Naive thymus-derived CD4-positive, alpha-beta T cell (primary cell): ENCODE results near the gene RPL14. TPM values are rescaled to one million over a fixed set of nuclear protein-coding genes. Genes with fewer than 3 reads are reported as not detected.

Experiments
- ATAC-seq: fragments of 150-1000 bp; cut with Tn5 transposase; 2 replicates; pipeline ENCODE4 v1.10.0; 2021; ENCODE audit warnings: mild to moderate bottlenecking, moderate library complexity
- CTCF ChIA-PET: fragments of 350-600 bp; sonication (Branson Sonifier 250); formaldehyde crosslinking; loops from one replicate; lab custom pipeline; 2021; ENCODE audit warnings: antibody characterized with exemption; lab: Charles Lee
- POLR2A ChIA-PET: fragments of 350-600 bp; sonication (Branson Sonifier 250); formaldehyde crosslinking; loops from one replicate; lab custom pipeline; 2021; ENCODE audit warnings: antibody characterized with exemption, inconsistent platforms; lab: Charles Lee
- DNase-seq, 9 donors: peaks; one replicate each; pipeline versions ENCODE4 v3.0.0 to v3.0.0-alpha.2; 2020 to 2022; ENCODE audit warnings: mixed read lengths in 1 of 9
- H3K27ac ChIP-seq: one replicate; pipeline ENCODE4 v1.7.0; 2013; ENCODE audit warnings: mild to moderate bottlenecking, low read depth, low read length, moderate library complexity
- H3K27me3 ChIP-seq, 2 donors: one replicate each; pipeline ENCODE4 v1.7.0; 2013; ENCODE audit warnings: low read length in 2 of 2, mild to moderate bottlenecking in 2 of 2, moderate library complexity in 2 of 2; ENCODE audit not compliant: control insufficient read depth in 2 of 2, insufficient read depth in 2 of 2
- H3K36me3 ChIP-seq, 3 experiments: 1 replicate in 2 of 3; 2 replicates in 1 of 3; pipeline ENCODE4 v1.7.0; 2013; ENCODE audit warnings: low read length in 3 of 3, mild to moderate bottlenecking in 3 of 3, moderate library complexity in 1 of 3; ENCODE audit not compliant: insufficient read depth in 3 of 3, control insufficient read depth in 2 of 3
- H3K4me1 ChIP-seq, 2 donors: one replicate each; pipeline ENCODE4 v1.7.0; 2013; ENCODE audit warnings: low read length in 2 of 2, mild to moderate bottlenecking in 2 of 2, moderate library complexity in 1 of 2; ENCODE audit not compliant: control insufficient read depth in 2 of 2, insufficient read depth in 2 of 2
- H3K4me3 ChIP-seq: 2 replicates; pipeline ENCODE4 v1.7.0; 2013; ENCODE audit warnings: mild to moderate bottlenecking, low read length
- H3K9me3 ChIP-seq, 3 experiments: 1 replicate in 2 of 3; 2 replicates in 1 of 3; pipeline ENCODE4 v1.7.0; 2013; ENCODE audit warnings: low read length in 3 of 3; ENCODE audit not compliant: control insufficient read depth in 2 of 3
- H3K27ac Mint-ChIP-seq, 9 donors: one replicate each; pipeline ENCODE4 v1.8.0; 2020 to 2022; ENCODE audit warnings: mixed read lengths in 9 of 9, mild to moderate bottlenecking in 8 of 9, moderate library complexity in 5 of 9, inconsistent platforms in 2 of 9
- H3K27me3 Mint-ChIP-seq, 5 donors: one replicate each; pipeline ENCODE4 v1.8.0; 2021 to 2022; ENCODE audit warnings: mixed read lengths in 5 of 5, mild to moderate bottlenecking in 1 of 5
- H3K36me3 Mint-ChIP-seq, 5 donors: one replicate each; pipeline ENCODE4 v1.8.0; 2020 to 2022; ENCODE audit warnings: mixed read lengths in 5 of 5, mild to moderate bottlenecking in 3 of 5, inconsistent platforms in 1 of 5
- H3K4me1 Mint-ChIP-seq, 7 donors: one replicate each; pipeline ENCODE4 v1.8.0; 2020 to 2022; ENCODE audit warnings: mixed read lengths in 7 of 7, mild to moderate bottlenecking in 3 of 7, inconsistent platforms in 1 of 7
- H3K4me3 Mint-ChIP-seq, 10 donors: one replicate each; pipeline ENCODE4 v1.8.0; 2020 to 2022; ENCODE audit warnings: mild to moderate bottlenecking in 10 of 10, mixed read lengths in 10 of 10, moderate library complexity in 6 of 10, inconsistent platforms in 2 of 10
- H3K9me3 Mint-ChIP-seq, 11 donors: one replicate each; pipeline ENCODE4 v1.8.0; 2020 to 2022; ENCODE audit warnings: mixed read lengths in 11 of 11, mild to moderate bottlenecking in 4 of 11, inconsistent platforms in 1 of 11, moderate library complexity in 1 of 11
- intact Hi-C, 2 donors: fragments of 100-400 bp; cut with micrococcal nuclease; formaldehyde crosslinking; loops; one replicate each; pipeline ENCODE4 v1.15.1; 2023
- polyA plus RNA-seq, 2 donors: library from polyadenylated mRNA; unstranded; fragments of 300-500 nt; fragmentation: Illumina TruSeq; gene quantifications; one replicate each; pipeline ENCODE4 v1.2.3, GENCODE V29; 2021
- total RNA-seq, 6 experiments: library from RNA in 5 of 6; stranded (reverse) in 5 of 6; gene quantifications; 1 replicate in 5 of 6; 2 replicates in 1 of 6; pipeline ENCODE4 v1.2.3 and lab custom pipeline; 2021 to 2026

Gene RPL14
- total and polyA plus RNA-seq, 7 experiments from 2014 or later, result 1,689 to 3,746 (median 2,803) TPM

DNA sequence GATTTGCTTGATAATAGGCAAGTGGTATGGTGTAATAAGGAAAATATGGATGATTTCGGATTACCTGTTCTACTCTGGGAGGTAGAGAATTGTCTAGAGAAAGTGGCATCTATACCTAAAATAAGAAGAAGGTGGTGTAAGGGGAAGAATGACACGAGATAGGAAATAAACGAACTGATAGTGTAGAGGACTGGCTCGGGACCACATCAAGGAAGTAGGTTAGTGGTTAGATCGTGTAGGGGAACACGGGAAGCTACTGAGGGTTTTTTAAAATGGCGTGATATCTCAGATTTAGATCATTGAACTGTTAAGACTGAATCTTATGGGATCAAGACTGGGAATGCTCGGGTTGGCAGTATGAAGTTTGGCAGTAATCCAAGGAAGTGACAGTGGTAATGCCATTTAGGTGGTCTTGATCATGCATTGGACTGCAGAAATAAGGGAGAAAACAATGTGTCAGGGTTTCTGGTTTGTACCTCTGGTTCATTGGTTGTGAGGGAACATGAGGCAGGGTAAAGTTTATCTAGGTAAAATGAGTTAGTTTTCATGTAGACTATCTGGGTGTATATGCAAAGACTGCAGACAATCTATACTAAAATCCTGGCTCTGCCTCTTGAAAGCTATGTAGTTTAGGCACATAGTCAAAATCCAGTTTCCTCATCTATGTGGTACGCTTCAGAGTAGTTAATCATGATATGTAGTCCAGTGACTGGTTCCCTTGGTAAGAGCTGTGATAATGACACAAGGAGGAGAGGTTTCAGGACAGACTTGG, 7.4 kb downstream of the RPL14 start:
- Histone ChIP-seq H3K4me1 (peaks cover 13 to 20% of the 10 kb centered on the region in 2 donors), H3K27me3 (no peaks in the 10 kb centered on the region), H3K27ac (peak overlapping the region; percentile 43), H3K4me3 (no peak overlapping the region), H3K36me3 (peaks cover 0 to 39% (median 4%) of the 10 kb centered on the region in 3 experiments), H3K9me3 (no peaks in the 10 kb centered on the region)
- peak overlapping the region; percentile 6 to 67 (median 42) for H3K4me3 Mint-ChIP-seq
- peak; percentile 93 for ATAC-seq
- CTCF ChIA-PET, result no interaction called here
- intact Hi-C loops, result no loop called here
- POLR2A ChIA-PET, result interaction anchor here (0.6 to 2.3 kb wide), 9 partner anchors 9 to 1391 kb away, joined by 3 to 11 read pairs (median 3); partner anchors contain the start of gene ZNF619
- H3K9me3 Mint-ChIP-seq, result peaks cover 0 to 2% (median 0%) of the 10 kb centered on the region in 11 donors
- peaks cover 16 to 64% (median 40%) of the 10 kb centered on the region in 5 donors for H3K36me3 Mint-ChIP-seq
- peak in 7 of 9 donors; percentile 46 to 72 (median 65) for DNase-seq
- H3K27me3 Mint-ChIP-seq, result no peaks in the 10 kb centered on the region
- H3K27ac Mint-ChIP-seq, result peak overlapping the region; percentile 35 to 90 (median 80)
- H3K4me1 Mint-ChIP-seq, result peaks cover 13 to 42% (median 34%) of the 10 kb centered on the region in 7 donors

- Histone ChIP-seq H3K4me1 (peaks cover 13 to 20% of the 10 kb centered on the region in 2 donors), H3K9me3 (no peaks in the 10 kb centered on the region), H3K36me3 (peaks cover 0 to 34% (median 4%) of the 10 kb centered on the region in 3 experiments), H3K4me3 (no peak overlapping the region), H3K27ac (no peak overlapping the region), H3K27me3 (no peaks in the 10 kb centered on the region)
- Mint-ChIP-seq H3K27ac (peak overlapping the region in 8 of 9 donors; percentile 10 to 90 (median 76)), H3K4me3 (peak overlapping the region in 1 of 10 donors; percentile 1), H3K9me3 (peaks cover 0 to 2% (median 0%) of the 10 kb centered on the region in 11 donors), H3K4me1 (peaks cover 13 to 42% (median 34%) of the 10 kb centered on the region in 7 donors), H3K36me3 (peaks cover 16 to 64% (median 40%) of the 10 kb centered on the region in 5 donors), H3K27me3 (no peaks in the 10 kb centered on the region)
- no peak for ATAC-seq
- intact Hi-C loops, result no loop called here
- POLR2A ChIA-PET, result interaction anchor here (0.7 to 2.3 kb wide), 6 partner anchors 8 to 153 kb away, joined by 3 to 11 read pairs (median 4); partner anchors contain the start of gene ZNF619
- CTCF ChIA-PET, result no interaction called here
- no peak for DNase-seq
Observed at GRCh38 chr3:40465111-40465407, 7.9 kb downstream of the RPL14 start.

DNA sequence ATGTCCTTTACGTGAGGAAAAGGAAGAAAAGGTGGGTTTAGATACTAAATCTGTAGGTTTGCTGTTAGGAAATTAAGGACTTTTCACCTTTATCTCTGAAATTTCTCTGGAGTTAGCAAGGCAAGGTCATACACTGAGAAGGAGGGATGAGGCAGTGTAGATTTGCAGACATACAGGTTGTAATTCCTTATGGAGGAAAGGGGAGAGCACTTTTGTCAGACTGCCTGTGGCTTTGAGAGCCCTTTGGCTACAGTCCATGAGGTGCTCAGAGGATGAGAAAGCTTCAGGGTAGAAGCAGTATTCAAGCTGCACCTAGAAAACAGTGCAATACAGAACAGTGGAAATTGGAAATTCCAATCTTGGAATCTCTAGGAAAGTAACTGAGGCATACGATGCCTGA, 8.3 kb downstream of the RPL14 start:
- no peak overlapping the region for H3K27ac ChIP-seq
- peaks cover 13 to 20% of the 10 kb centered on the region in 2 donors for H3K4me1 ChIP-seq
- CTCF ChIA-PET, result no interaction called here
- peaks cover 0 to 31% (median 4%) of the 10 kb centered on the region in 3 experiments for H3K36me3 ChIP-seq
- H3K9me3 ChIP-seq, result no peaks in the 10 kb centered on the region
- no peak overlapping the region for H3K4me3 ChIP-seq
- Mint-ChIP-seq H3K27me3 (no peaks in the 10 kb centered on the region), H3K9me3 (peaks cover 0 to 2% (median 0%) of the 10 kb centered on the region in 11 donors), H3K27ac (peak overlapping the region in 7 of 9 donors; percentile 35 to 90 (median 76)), H3K4me1 (peaks cover 13 to 38% (median 34%) of the 10 kb centered on the region in 7 donors), H3K4me3 (peak overlapping the region in 1 of 10 donors; percentile 1), H3K36me3 (peaks cover 16 to 61% (median 40%) of the 10 kb centered on the region in 5 donors)
- H3K27me3 ChIP-seq, result no peaks in the 10 kb centered on the region
- intact Hi-C loops, result no loop called here
- ATAC-seq (no peak), DNase-seq (no peak)
- POLR2A ChIA-PET, result interaction anchor here (0.7 to 2.0 kb wide), 6 partner anchors 8 to 154 kb away, joined by 3 to 12 read pairs (median 4); partner anchors contain the start of genes RPL14 and ZNF619

DNA sequence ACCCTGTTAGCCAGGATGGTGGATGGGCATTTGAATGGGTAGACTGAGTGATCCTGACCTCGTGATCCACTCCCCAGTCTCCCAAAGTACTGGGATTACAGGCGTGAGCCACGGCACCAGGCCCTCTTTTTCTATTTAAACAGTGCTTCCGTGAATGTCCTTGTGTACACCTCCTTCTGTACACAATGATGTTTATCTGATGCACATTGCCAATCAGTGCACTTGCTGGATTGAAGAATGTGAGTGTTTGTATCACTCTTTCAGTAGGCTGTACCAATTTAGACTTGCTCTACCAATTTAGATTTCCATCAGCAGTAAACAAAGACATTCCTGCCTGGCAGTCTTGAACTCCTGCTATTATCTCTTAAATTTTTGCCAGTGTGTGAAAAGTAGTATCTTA, 10.9 kb downstream of the RPL14 start:
- peaks cover 13 to 20% of the 10 kb centered on the region in 2 donors for H3K4me1 ChIP-seq
- Mint-ChIP-seq H3K27ac (peak overlapping the region in 1 of 9 donors; percentile 31), H3K4me3 (no peak overlapping the region), H3K4me1 (peaks cover 13 to 27% (median 26%) of the 10 kb centered on the region in 7 donors), H3K27me3 (no peaks in the 10 kb centered on the region), H3K9me3 (peaks cover 0 to 2% (median 0%) of the 10 kb centered on the region in 11 donors), H3K36me3 (peaks cover 8 to 43% (median 25%) of the 10 kb centered on the region in 5 donors)
- H3K27me3 ChIP-seq, result no peaks in the 10 kb centered on the region
- POLR2A ChIA-PET, result interaction anchor here (1.2 kb wide), 1 partner anchor 7 kb away, joined by 7 read pairs; no protein-coding TSS in a partner anchor
- no peak overlapping the region for H3K4me3 ChIP-seq
- H3K27ac ChIP-seq, result no peak overlapping the region
- CTCF ChIA-PET, result no interaction called here
- DNase-seq, result no peak
- H3K36me3 ChIP-seq, result peaks cover 0 to 15% (median 4%) of the 10 kb centered on the region in 3 experiments
- no peak for ATAC-seq
- intact Hi-C loops, result no loop called here
- no peaks in the 10 kb centered on the region for H3K9me3 ChIP-seq

- Histone ChIP-seq H3K27ac (no peak overlapping the region), H3K4me1 (no peaks in the 10 kb centered on the region), H3K36me3 (peaks cover 0 to 4% (median 4%) of the 10 kb centered on the region in 3 experiments), H3K9me3 (no peaks in the 10 kb centered on the region), H3K27me3 (no peaks in the 10 kb centered on the region), H3K4me3 (no peak overlapping the region)
- Mint-ChIP-seq H3K27me3 (no peaks in the 10 kb centered on the region), H3K4me3 (no peak overlapping the region), H3K4me1 (peaks cover 0 to 4% (median 0%) of the 10 kb centered on the region in 7 donors), H3K36me3 (peaks cover 0 to 19% (median 7%) of the 10 kb centered on the region in 5 donors), H3K27ac (no peak overlapping the region), H3K9me3 (no peaks in the 10 kb centered on the region)
- POLR2A ChIA-PET, result interaction anchor here (1.0 kb wide), 1 partner anchor 14 kb away, joined by 4 read pairs; the partner anchor contains the start of gene RPL14
- ATAC-seq (no peak), DNase-seq (no peak)
- intact Hi-C loops, result no loop called here
- CTCF ChIA-PET, result no interaction called here
Observed at GRCh38 chr3:40470701-40471100, 13.6 kb downstream of the RPL14 start.
